ENCODE measurements around the gene CAMTA1.
A peak's percentile ranks its signal among the peaks of the same experiment; 100 is the strongest.

The CAMTA1 gene

GRCh38 chr1:7557301-7557891 is 772.1 kb downstream of the CAMTA1 start:
- ATAC-seq = no peak; the same call in 2 of the 3 replicates
- TF ChIP-seq TCF4 (CRISPR knock-in tag; IDR thresholded peaks at IDR 0.05; ENCODE audit: borderline replicate concordance) = no peak
- TF ChIP-seq CSRNP3 (CRISPR knock-in tag; IDR thresholded peaks at IDR 0.05) = no peak

GRCh38 chr1:7558041-7558461 is 772.8 kb downstream of the CAMTA1 start:
- ATAC-seq = peak; percentile 59; the same call in 2 of the 3 replicates
- TF ChIP-seq CREB5 (CRISPR knock-in tag; IDR thresholded peaks at IDR 0.05; ENCODE audit: low read depth) (no peak), TSHZ2 (CRISPR knock-in tag; IDR thresholded peaks at IDR 0.05) (peak; percentile 74; the same call in 1 of the 2 replicates), PATZ1 (CRISPR knock-in tag; IDR thresholded peaks at IDR 0.05; ENCODE audit: borderline replicate concordance) (no peak), TOX (CRISPR knock-in tag; IDR thresholded peaks at IDR 0.05; ENCODE audit: borderline replicate concordance) (no peak), SNAI2 (CRISPR knock-in tag; IDR thresholded peaks at IDR 0.05) (no peak), ESRRG (CRISPR knock-in tag; IDR thresholded peaks at IDR 0.05) (no peak), ARNTL (CRISPR knock-in tag; IDR thresholded peaks at IDR 0.05; ENCODE audit: borderline replicate concordance, low read depth) (no peak), ISL1 (CRISPR knock-in tag; IDR thresholded peaks at IDR 0.05) (no peak), POU6F1 (CRISPR knock-in tag; IDR thresholded peaks at IDR 0.05; ENCODE audit: borderline replicate concordance, low read depth) (no peak), OSR1 (CRISPR knock-in tag; IDR thresholded peaks at IDR 0.05) (no peak), ZFP3 (CRISPR knock-in tag; IDR thresholded peaks at IDR 0.05) (no peak), PPARA (CRISPR knock-in tag; IDR thresholded peaks at IDR 0.05; ENCODE audit: borderline replicate concordance) (no peak), ZNF70 (CRISPR knock-in tag; IDR thresholded peaks at IDR 0.05) (peak; percentile 58; the same call in 1 of the 2 replicates), ZNF565 (CRISPR knock-in tag; conservative IDR thresholded peaks at IDR 0.05; ENCODE audit: low read depth) (no peak), ZNF8 (CRISPR knock-in tag; IDR thresholded peaks at IDR 0.05) (no peak), ZFP30 (CRISPR knock-in tag; IDR thresholded peaks at IDR 0.05) (no peak), RARB (CRISPR knock-in tag; IDR thresholded peaks at IDR 0.05) (no peak), ZC3H10 (CRISPR knock-in tag; IDR thresholded peaks at IDR 0.05) (no peak), TCF4 (CRISPR knock-in tag; IDR thresholded peaks at IDR 0.05; ENCODE audit: borderline replicate concordance) (peak; percentile 87; the same call in 1 of the 2 replicates), GLIS3 (CRISPR knock-in tag; IDR thresholded peaks at IDR 0.05) (peak; percentile 23; the same call in 1 of the 2 replicates), CSRNP3 (CRISPR knock-in tag; IDR thresholded peaks at IDR 0.05) (0 out of 2 replicates have a peak, but pooled peaks have one; percentile 18), BACH2 (CRISPR knock-in tag; IDR thresholded peaks at IDR 0.05; ENCODE audit: borderline replicate concordance) (no peak), CSDC2 (CRISPR knock-in tag; IDR thresholded peaks at IDR 0.05) (no peak)
